HS-27A (cell line): ENCODE data around the gene SH3BP5.

ENCODE experiments used
- DNase-seq: peaks from one replicate; pipeline ENCODE4 v3.0.0-alpha.2; 2012; ENCODE audit warnings: low read depth, missing footprints

Gene SH3BP5

GRCh38 chr3:15347063-15347736 lies 14.8 kb upstream of the SH3BP5 start:
- DNase-seq: no peak

- DNase-seq: no peak
Measured at GRCh38 chr3:15346516-15346915, 14.1 kb upstream of the SH3BP5 start.

- DNase-seq: no peak
Measured at GRCh38 chr3:15345608-15346137, 13.3 kb upstream of the SH3BP5 start.

GRCh38 chr3:15345066-15345607 lies 12.8 kb upstream of the SH3BP5 start:
- DNase-seq: no peak

- no peak for DNase-seq
Measured at GRCh38 chr3:15342945-15343344, 10.6 kb upstream of the SH3BP5 start.

GRCh38 chr3:15342246-15342645 lies 9.9 kb upstream of the SH3BP5 start:
- DNase-seq: no peak

GRCh38 chr3:15341030-15341726 lies 8.8 kb upstream of the SH3BP5 start:
- DNase-seq: no peak

- DNase-seq: no peak
Measured at GRCh38 chr3:15339786-15340215, 7.4 kb upstream of the SH3BP5 start.

GRCh38 chr3:15339001-15339400 lies 6.6 kb upstream of the SH3BP5 start:
- no peak for DNase-seq

GRCh38 chr3:15337963-15338362 lies 5.6 kb upstream of the SH3BP5 start:
- DNase-seq: no peak

- DNase-seq: no peak
Measured at GRCh38 chr3:15336057-15336456, 3.7 kb upstream of the SH3BP5 start.

- DNase-seq: no peak
Measured at GRCh38 chr3:15333956-15334263, 1.5 kb upstream of the SH3BP5 start.

- no peak for DNase-seq
Measured at GRCh38 chr3:15333099-15333955, 941 bp upstream of the SH3BP5 start.

GRCh38 chr3:15331606-15332404 lies 581 bp downstream of the SH3BP5 start:
- no peak for DNase-seq

GRCh38 chr3:15331072-15331605 lies 1.2 kb downstream of the SH3BP5 start:
- DNase-seq: no peak

- DNase-seq: no peak
Measured at GRCh38 chr3:15330031-15330596, 2.3 kb downstream of the SH3BP5 start.

GRCh38 chr3:15329046-15330005 lies 3.1 kb downstream of the SH3BP5 start:
- no peak for DNase-seq

GRCh38 chr3:15327941-15328340 lies 4.4 kb downstream of the SH3BP5 start:
- DNase-seq: no peak

GRCh38 chr3:15326673-15327072 lies 5.7 kb downstream of the SH3BP5 start:
- DNase-seq: no peak

- no peak for DNase-seq
Measured at GRCh38 chr3:15326037-15326436, 6.3 kb downstream of the SH3BP5 start.
